ENCODE results near the gene VSTM1. TPM values are rescaled to one million over a fixed set of nuclear protein-coding genes. Genes with fewer than 3 reads are reported as not detected.
"Not testable (repeated sequence)": the region's sequence is repeated elsewhere in the genome, so short reads cannot be mapped to it uniquely, and the experiment has no call there.

Gene VSTM1
- total RNA-seq, 4 donors from 2014 or later: 0.33 TPM; not detected in 3

GRCh38 chr19:54099190-54099902 lies 35.6 kb upstream of the VSTM1 start:
- Histone ChIP-seq H3K9me3 (no peaks in the 10 kb centered on the region), H3K27ac (replicated peaks in 1 of 4) (no peak overlapping the region), H3K36me3 (peaks cover 0 to 2% (median 0%) of the 10 kb centered on the region in 4 donors), H3K27me3 (peaks cover 0 to 21% (median 4%) of the 10 kb centered on the region in 4 donors), H3K4me3 (no peak overlapping the region), H3K4me1 (peaks cover 7 to 40% (median 33%) of the 10 kb centered on the region in 4 donors)
- no peak for TF ChIP-seq POLR2AphosphoS5 (IDR thresholded peaks at IDR 0.05)
- TF ChIP-seq CTCF (IDR thresholded peaks at IDR 0.05): no peak
- TF ChIP-seq POLR2A (IDR thresholded peaks at IDR 0.05; ENCODE audit: low read depth): no peak
- no peak for TF ChIP-seq EP300 (IDR thresholded peaks at IDR 0.05)
- WGBS: 79% methylated on average over 12 of the region's 12 CpGs
- intact Hi-C loops (cut with DNase I): no loop called here
- DNase-seq (ENCODE audit: extremely low spot score): no peak

- H3K27me3 ChIP-seq: peaks cover 0 to 25% (median 4%) of the 10 kb centered on the region in 4 donors
- no peaks in the 10 kb centered on the region for H3K36me3 ChIP-seq
- WGBS: 12% methylated on average over 11 of the region's 14 CpGs
- H3K4me3 ChIP-seq: peak overlapping the region; percentile 21 to 54 (median 38)
- no peak for DNase-seq (ENCODE audit: extremely low spot score)
- peak overlapping the region; percentile 8 to 78 (median 42) for H3K27ac ChIP-seq (replicated peaks in 1 of 4)
- intact Hi-C loops (cut with DNase I): no loop called here
- H3K4me1 ChIP-seq: peaks cover 0 to 19% (median 14%) of the 10 kb centered on the region in 4 donors
- no peaks in the 10 kb centered on the region for H3K9me3 ChIP-seq
- TF ChIP-seq CTCF (IDR thresholded peaks at IDR 0.05) (no peak), POLR2A (IDR thresholded peaks at IDR 0.05; ENCODE audit: low read depth) (no peak), POLR2AphosphoS5 (IDR thresholded peaks at IDR 0.05) (no peak), EP300 (IDR thresholded peaks at IDR 0.05) (no peak)
Measured at GRCh38 chr19:54096617-54097106, 33.0 kb upstream of the VSTM1 start.

- peak overlapping the region; percentile 45 to 58 (median 50) for H3K4me3 ChIP-seq
- peak in 1 of 3 experiments; percentile 23 for TF ChIP-seq CTCF (IDR thresholded peaks at IDR 0.05)
- H3K4me1 ChIP-seq: peaks cover 0 to 19% (median 14%) of the 10 kb centered on the region in 4 donors
- WGBS: 0% methylated on average over 18 of the region's 46 CpGs
- DNase-seq (ENCODE audit: extremely low spot score); H3K9me3 ChIP-seq; H3K36me3 ChIP-seq; intact Hi-C loops (cut with DNase I): not testable (repeated sequence)
- H3K27ac ChIP-seq (replicated peaks in 1 of 4): peak overlapping the region in 3 of 4 donors; percentile 13 to 78 (median 23)
- peaks cover 0 to 28% (median 4%) of the 10 kb centered on the region in 4 donors for H3K27me3 ChIP-seq
Measured at GRCh38 chr19:54095859-54096616, 32.3 kb upstream of the VSTM1 start.

GRCh38 chr19:54095136-54095858 lies 31.6 kb upstream of the VSTM1 start:
- TF ChIP-seq POLR2A (IDR thresholded peaks at IDR 0.05; ENCODE audit: low read depth) (no peak), POLR2AphosphoS5 (IDR thresholded peaks at IDR 0.05) (no peak), EP300 (IDR thresholded peaks at IDR 0.05) (no peak), CTCF (IDR thresholded peaks at IDR 0.05) (no peak)
- H3K9me3 ChIP-seq: no peaks in the 10 kb centered on the region
- H3K36me3 ChIP-seq: no peaks in the 10 kb centered on the region
- H3K27me3 ChIP-seq: peaks cover 0 to 36% (median 4%) of the 10 kb centered on the region in 4 donors
- peak overlapping the region; percentile 45 to 58 (median 50) for H3K4me3 ChIP-seq
- WGBS: 58% methylated on average over 12 of the region's 22 CpGs
- DNase-seq (ENCODE audit: extremely low spot score): no peak
- H3K4me1 ChIP-seq: peaks cover 0 to 19% (median 14%) of the 10 kb centered on the region in 4 donors
- H3K27ac ChIP-seq (replicated peaks in 1 of 4): peak overlapping the region in 1 of 4 donors; percentile 78
- intact Hi-C loops (cut with DNase I): no loop called here

Measured in esophagus muscularis mucosa (tissue), 4 donors.